Choroid plexus epithelial cell (primary cell): ENCODE results near the gene SMTNL2.

Experiments used
- DNase-seq: peaks from one replicate; pipeline ENCODE4 v3.0.0-alpha.2; 2010; ENCODE audit warnings: low read depth
- H3K4me3 ChIP-seq: 2 replicates; pipeline ENCODE4 v1.5.1; 2011; ENCODE audit warnings: low read depth, mild to moderate bottlenecking, control low read depth, low read length, moderate library complexity
- CTCF ChIP-seq: conservative IDR thresholded peaks from 2 replicates; pipeline ENCODE4 v1.5.1; 2011; ENCODE audit warnings: low read depth, mild to moderate bottlenecking, control low read depth, inconsistent platforms, low read length, moderate library complexity

SMTNL2 gene

GRCh38 chr17:4584101-4584916, at the start of gene SMTNL2:
SMTNL2 (plus strand) TSS chr17:4584529; CDS start chr17:4584606, 77 bp downstream.
- no peak for DNase-seq
- no peak for TF ChIP-seq CTCF
- no peak within 1 kb of the TSS for H3K4me3 ChIP-seq

GRCh38 chr17:4534928-4535666, 49.2 kb upstream of the SMTNL2 start:
- no peak for DNase-seq
- no peak for TF ChIP-seq CTCF
- no peak overlapping the region for H3K4me3 ChIP-seq

- H3K4me3 ChIP-seq: no peak overlapping the region
- no peak for TF ChIP-seq CTCF
- no peak for DNase-seq
Observed at GRCh38 chr17:4535667-4536258, 48.6 kb upstream of the SMTNL2 start.

GRCh38 chr17:4536259-4536741, 48.0 kb upstream of the SMTNL2 start:
- DNase-seq: no peak
- H3K4me3 ChIP-seq: no peak overlapping the region
- TF ChIP-seq CTCF: no peak

GRCh38 chr17:4536742-4537411, 47.5 kb upstream of the SMTNL2 start:
- H3K4me3 ChIP-seq: no peak overlapping the region
- no peak for DNase-seq
- no peak for TF ChIP-seq CTCF

- no peak for DNase-seq
- TF ChIP-seq CTCF: no peak
- H3K4me3 ChIP-seq: no peak overlapping the region
Observed at GRCh38 chr17:4537451-4538235, 46.7 kb upstream of the SMTNL2 start.
